AG09319 (cell line): ENCODE results near the gene DHRS4L2.
"Not testable (repeated sequence)": the region's sequence is repeated elsewhere in the genome, so short reads cannot be mapped to it uniquely, and the experiment has no call there.

Experiments used
- DNase-seq: peaks from one replicate; pipeline ENCODE4 v3.0.0-alpha.2; 2010; ENCODE audit warnings: low read depth; ENCODE audit errors: extremely low read depth
- CTCF ChIP-seq: IDR thresholded peaks from 2 replicates; pipeline ENCODE4 v1.5.1; 2011; ENCODE audit warnings: low read depth, mild to moderate bottlenecking, inconsistent platforms, low read length, moderate library complexity

DHRS4L2 gene

GRCh38 chr14:24037658-24038037 lies 48.9 kb downstream of the DHRS4L2 start:
- no peak for DNase-seq
- no peak for TF ChIP-seq CTCF

- no peak for DNase-seq
- no peak for TF ChIP-seq CTCF
These were observed 50.0 kb downstream of the DHRS4L2 start for GRCh38 chr14:24038686-24039085.

GRCh38 chr14:24040692-24041091 lies 52.0 kb downstream of the DHRS4L2 start:
- TF ChIP-seq CTCF = no peak
- DNase-seq = no peak

- no peak for DNase-seq
- no peak for TF ChIP-seq CTCF
These were observed 54.0 kb downstream of the DHRS4L2 start for GRCh38 chr14:24042746-24043145.

- not testable (repeated sequence) for DNase-seq
These were observed 60.3 kb downstream of the DHRS4L2 start for GRCh38 chr14:24049002-24049401.

- DNase-seq = not testable (repeated sequence)
These were observed 62.0 kb downstream of the DHRS4L2 start for GRCh38 chr14:24050753-24051152.

- TF ChIP-seq CTCF = no peak
- DNase-seq = no peak
These were observed 62.6 kb downstream of the DHRS4L2 start for GRCh38 chr14:24051176-24051788.

- no peak for DNase-seq
- TF ChIP-seq CTCF = no peak
These were observed 63.3 kb downstream of the DHRS4L2 start, which contains the start of gene CARMIL3 for GRCh38 chr14:24051789-24052655. CARMIL3 (plus strand) TSS chr14:24052009; CDS start chr14:24052154, 145 bp downstream.
